PC-9 (cell line): ENCODE data around the gene ERG. TPM values are rescaled to one million over a fixed set of nuclear protein-coding genes. Genes with fewer than 3 reads are reported as not detected.

Source experiments
- BruUV-seq: library from RNA; stranded (reverse); fragments of 400-500 nt; replicated peaks from 2 replicates; lab custom pipeline; 2021; lab: Mats Ljungman, UMichigan
- CTCF ChIA-PET: fragments of 300-600 bp; sonication (Branson Sonifier 250); formaldehyde crosslinking; loops from one replicate; lab custom pipeline; 2022; ENCODE audit warnings: antibody characterized with exemption; lab: Charles Lee
- POLR2A ChIA-PET: fragments of 300-600 bp; sonication (Branson Sonifier 250); formaldehyde crosslinking; loops from one replicate; lab custom pipeline; 2022; ENCODE audit warnings: antibody characterized with exemption; ENCODE audit not compliant: unreplicated experiment; lab: Charles Lee
- DNase-seq, 2 experiments: peaks; one replicate each; pipeline versions ENCODE4 v3.0.0 to v3.0.0-alpha.2; 2015 to 2022; ENCODE audit warnings: mixed read lengths in 1 of 2
- H2AFZ ChIP-seq: fragments of 200-600 bp; sonication (generic); 2 replicates; pipeline ENCODE4 v1.8.1; 2017; ENCODE audit warnings: antibody characterized with exemption
- H3F3A ChIP-seq: fragments of 200-600 bp; sonication (generic); 2 replicates; pipeline ENCODE4 v1.8.1; 2017; ENCODE audit warnings: antibody characterized with exemption, mild to moderate bottlenecking, low read depth; ENCODE audit not compliant: insufficient read depth
- H3K27ac ChIP-seq: fragments of 200-600 bp; sonication (generic); 2 replicates; pipeline ENCODE4 v1.6.1; 2016; ENCODE audit warnings: mixed run types
- H3K27me3 ChIP-seq: fragments of 200-600 bp; sonication (generic); 2 replicates; pipeline ENCODE4 v1.6.1; 2016; ENCODE audit warnings: low read depth, mixed run types; ENCODE audit not compliant: insufficient read depth
- H3K36me3 ChIP-seq: fragments of 200-600 bp; sonication (generic); 2 replicates; pipeline ENCODE4 v1.6.1; 2016; ENCODE audit warnings: low read depth, mixed run types
- H3K4me1 ChIP-seq: fragments of 200-600 bp; sonication (generic); replicated peaks from 2 replicates; pipeline ENCODE4 v1.6.1; 2016; ENCODE audit warnings: mixed run types; ENCODE audit not compliant: insufficient read depth
- H3K4me2 ChIP-seq: fragments of 200-600 bp; sonication (generic); 2 replicates; pipeline ENCODE4 v1.6.1; 2017; ENCODE audit warnings: mixed run types
- H3K4me3 ChIP-seq: fragments of 200-600 bp; sonication (generic); 2 replicates; pipeline ENCODE4 v1.6.1; 2016; ENCODE audit warnings: mixed run types
- H3K79me2 ChIP-seq: fragments of 200-600 bp; sonication (generic); 2 replicates; pipeline ENCODE4 v1.6.1; 2017; ENCODE audit warnings: low read depth, mixed run types
- H3K9me2 ChIP-seq: fragments of 200-600 bp; sonication (generic); 2 replicates; pipeline ENCODE4 v1.8.1; 2017; ENCODE audit warnings: mild to moderate bottlenecking; ENCODE audit not compliant: insufficient read depth
- H3K9me3 ChIP-seq: fragments of 200-600 bp; sonication (generic); 2 replicates; pipeline ENCODE4 v1.8.1; 2016; ENCODE audit warnings: low read depth; ENCODE audit not compliant: insufficient read depth
- H4K20me1 ChIP-seq: fragments of 200-600 bp; sonication (generic); 2 replicates; pipeline ENCODE4 v1.8.1; 2017; ENCODE audit not compliant: insufficient read depth
- EZH2 ChIP-seq: fragments of 200-600 bp; sonication (generic); IDR thresholded peaks from 2 replicates; pipeline ENCODE4 v1.8.0; 2017; ENCODE audit warnings: antibody characterized with exemption, low read depth
- intact Hi-C: fragments of 100-400 bp; cut with micrococcal nuclease; formaldehyde crosslinking; loops from one replicate; pipeline ENCODE4 v1.10.0; 2022; ENCODE audit not compliant: unreplicated experiment
- total RNA-seq: library from RNA; stranded (reverse); gene quantifications from 2 replicates; pipeline ENCODE4 v1.2.3, GENCODE V29; 2021
- TF ChIP-seq, protein P1 (sequence below): fragments of 200-600 bp; sonication (generic); conservative IDR thresholded peaks from 2 replicates; pipeline ENCODE4 v1.6.1; 2017; ENCODE audit warnings: mixed run types, antibody characterized with exemption, mild to moderate bottlenecking, moderate library complexity

Gene ERG
- total RNA-seq, 1 experiment from 2014 or later, result not detected

DNA sequence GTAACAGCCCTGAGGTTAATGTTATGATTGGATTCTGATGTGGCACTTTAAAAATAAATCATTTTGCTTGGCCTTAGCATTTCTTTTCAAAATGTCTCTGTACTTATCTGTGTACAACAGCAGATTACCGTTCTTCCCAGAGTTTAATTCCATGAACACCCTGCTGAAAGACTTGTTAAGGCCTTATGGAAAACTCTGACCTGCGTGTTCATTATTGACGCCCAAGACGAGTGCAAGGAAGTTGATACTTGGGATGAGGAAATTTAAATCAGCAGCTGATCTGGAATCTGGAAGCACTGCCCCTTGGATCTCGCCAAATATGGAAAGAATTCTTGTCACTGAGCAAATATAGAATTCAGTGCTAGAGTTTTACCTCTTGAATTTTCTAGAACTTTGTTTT, 6.7 kb downstream of the ERG start:
- CTCF ChIA-PET, result no interaction called here
- H3F3A ChIP-seq, result no peaks in the 10 kb centered on the region
- no peak overlapping the region for H2AFZ ChIP-seq
- H3K79me2 ChIP-seq, result no peaks in the 10 kb centered on the region
- TF ChIP-seq EZH2, result no peak
- TF ChIP-seq, protein P1, sequence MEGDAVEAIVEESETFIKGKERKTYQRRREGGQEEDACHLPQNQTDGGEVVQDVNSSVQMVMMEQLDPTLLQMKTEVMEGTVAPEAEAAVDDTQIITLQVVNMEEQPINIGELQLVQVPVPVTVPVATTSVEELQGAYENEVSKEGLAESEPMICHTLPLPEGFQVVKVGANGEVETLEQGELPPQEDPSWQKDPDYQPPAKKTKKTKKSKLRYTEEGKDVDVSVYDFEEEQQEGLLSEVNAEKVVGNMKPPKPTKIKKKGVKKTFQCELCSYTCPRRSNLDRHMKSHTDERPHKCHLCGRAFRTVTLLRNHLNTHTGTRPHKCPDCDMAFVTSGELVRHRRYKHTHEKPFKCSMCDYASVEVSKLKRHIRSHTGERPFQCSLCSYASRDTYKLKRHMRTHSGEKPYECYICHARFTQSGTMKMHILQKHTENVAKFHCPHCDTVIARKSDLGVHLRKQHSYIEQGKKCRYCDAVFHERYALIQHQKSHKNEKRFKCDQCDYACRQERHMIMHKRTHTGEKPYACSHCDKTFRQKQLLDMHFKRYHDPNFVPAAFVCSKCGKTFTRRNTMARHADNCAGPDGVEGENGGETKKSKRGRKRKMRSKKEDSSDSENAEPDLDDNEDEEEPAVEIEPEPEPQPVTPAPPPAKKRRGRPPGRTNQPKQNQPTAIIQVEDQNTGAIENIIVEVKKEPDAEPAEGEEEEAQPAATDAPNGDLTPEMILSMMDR, result no peak
- DNase-seq, result no peak
- POLR2A ChIA-PET, result no interaction called here
- H3K36me3 ChIP-seq, result no peaks in the 10 kb centered on the region
- H3K27me3 ChIP-seq, result peaks cover 52% of the 10 kb centered on the region
- BruUV-seq, result no TSS peak
- H3K4me1 ChIP-seq, result no peaks in the 10 kb centered on the region
- H4K20me1 ChIP-seq, result no peaks in the 10 kb centered on the region
- no peaks in the 10 kb centered on the region for H3K9me2 ChIP-seq
- no peak overlapping the region for H3K4me3 ChIP-seq
- H3K9me3 ChIP-seq, result no peaks in the 10 kb centered on the region
- intact Hi-C loops, result no loop called here
- no peak overlapping the region for H3K27ac ChIP-seq
- no peak overlapping the region for H3K4me2 ChIP-seq

DNA sequence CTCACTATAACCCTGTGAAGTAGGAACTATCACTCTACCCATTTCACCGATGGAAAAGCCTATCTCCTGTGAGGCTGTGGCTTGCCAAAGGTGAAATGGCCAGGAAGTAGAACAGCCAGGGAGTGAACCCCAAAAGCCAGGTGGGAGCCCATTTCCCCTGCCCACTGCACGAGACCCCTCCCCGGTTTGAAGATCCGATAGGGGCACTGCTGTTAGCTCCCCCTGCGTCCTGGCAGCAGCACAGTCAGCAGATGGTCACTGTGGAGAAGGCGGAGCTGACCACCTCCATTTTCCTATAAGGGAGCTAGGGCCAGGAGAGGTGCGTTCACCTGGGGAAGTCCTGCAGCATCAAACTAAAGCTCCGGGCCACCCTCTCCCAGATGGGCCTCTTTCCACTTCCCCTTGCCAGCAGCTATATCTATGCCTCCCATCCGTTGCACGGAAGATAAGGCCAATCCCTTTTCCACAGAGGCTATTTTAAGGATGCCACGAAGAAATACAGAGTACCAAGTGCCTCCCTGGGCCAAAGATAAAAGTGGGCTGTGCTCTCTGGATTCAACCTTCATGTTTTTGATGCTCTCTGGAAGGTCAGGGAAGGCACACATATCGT, 7.8 kb downstream of the ERG start:
- H3K27ac ChIP-seq, result no peak overlapping the region
- H3K79me2 ChIP-seq, result no peaks in the 10 kb centered on the region
- ChIA-PET CTCF (no interaction called here), POLR2A (no interaction called here)
- DNase-seq, result no peak
- no TSS peak for BruUV-seq
- H2AFZ ChIP-seq, result no peak overlapping the region
- no peak overlapping the region for H3K4me2 ChIP-seq
- H3F3A ChIP-seq, result no peaks in the 10 kb centered on the region
- H3K27me3 ChIP-seq, result peaks cover 44% of the 10 kb centered on the region
- no peaks in the 10 kb centered on the region for H4K20me1 ChIP-seq
- no peaks in the 10 kb centered on the region for H3K36me3 ChIP-seq
- no peak overlapping the region for H3K4me3 ChIP-seq
- TF ChIP-seq, protein P1, result no peak
- TF ChIP-seq EZH2, result no peak
- no peaks in the 10 kb centered on the region for H3K9me3 ChIP-seq
- intact Hi-C loops, result no loop called here
- no peaks in the 10 kb centered on the region for H3K4me1 ChIP-seq
- no peaks in the 10 kb centered on the region for H3K9me2 ChIP-seq

DNA sequence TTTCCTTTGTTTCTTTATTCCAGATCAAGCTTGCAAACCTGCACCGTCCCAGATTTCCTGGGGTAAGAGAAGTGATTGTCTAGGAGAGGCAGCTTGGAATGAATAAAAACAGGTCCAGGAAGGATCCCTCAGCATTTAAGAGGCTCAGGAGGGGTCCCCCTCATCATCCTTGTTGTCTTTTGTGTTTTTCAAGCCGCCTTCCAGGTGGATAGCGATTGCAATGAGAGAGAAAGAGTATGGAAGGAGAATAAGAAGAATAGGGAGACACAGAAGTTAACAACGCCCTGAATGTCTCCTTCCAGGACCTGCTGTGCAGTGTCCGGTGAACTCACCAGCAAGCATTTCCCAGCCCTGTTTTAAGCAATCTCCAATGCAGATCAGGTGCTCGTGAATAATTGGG, 8.5 kb downstream of the ERG start:
- Histone ChIP-seq H3K9me3 (no peaks in the 10 kb centered on the region), H3K4me1 (no peaks in the 10 kb centered on the region), H3K79me2 (no peaks in the 10 kb centered on the region), H4K20me1 (no peaks in the 10 kb centered on the region), H3K4me3 (no peak overlapping the region), H3K36me3 (no peaks in the 10 kb centered on the region), H3F3A (no peaks in the 10 kb centered on the region), H3K9me2 (no peaks in the 10 kb centered on the region), H3K27ac (no peak overlapping the region), H3K4me2 (no peak overlapping the region), H3K27me3 (peaks cover 41% of the 10 kb centered on the region), H2AFZ (no peak overlapping the region)
- ChIA-PET POLR2A (no interaction called here), CTCF (interaction anchor here (0.6 kb wide), 1 partner anchor 1796 kb away, joined by 4 read pairs; no protein-coding TSS in a partner anchor)
- no TSS peak for BruUV-seq
- DNase-seq, result no peak
- TF ChIP-seq EZH2, result no peak
- TF ChIP-seq, protein P1, result no peak
- intact Hi-C loops, result no loop called here
